Measurements from ENCODE around the gene PON2.

DNA sequence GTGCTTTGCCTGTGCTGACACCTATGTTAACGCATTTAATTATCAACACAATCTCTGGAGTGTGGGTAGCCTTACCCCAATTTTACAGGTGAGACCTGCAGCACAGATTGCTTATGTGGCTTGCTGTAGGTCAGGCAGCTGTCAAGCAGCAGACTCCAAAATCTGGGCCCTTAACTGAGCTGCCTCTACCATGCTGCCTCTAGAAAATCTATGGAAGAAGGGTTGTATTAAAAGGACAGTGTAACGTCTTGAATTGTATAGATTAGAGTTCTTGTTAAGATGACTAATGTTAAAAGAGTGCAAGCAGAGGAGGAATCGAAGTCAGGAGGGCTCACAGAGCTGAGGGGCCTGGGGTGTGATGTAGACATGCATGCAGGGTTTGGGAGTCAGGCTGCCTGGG is 37.4 kb downstream of the PON2 start:
- TF ChIP-seq, protein P1, sequence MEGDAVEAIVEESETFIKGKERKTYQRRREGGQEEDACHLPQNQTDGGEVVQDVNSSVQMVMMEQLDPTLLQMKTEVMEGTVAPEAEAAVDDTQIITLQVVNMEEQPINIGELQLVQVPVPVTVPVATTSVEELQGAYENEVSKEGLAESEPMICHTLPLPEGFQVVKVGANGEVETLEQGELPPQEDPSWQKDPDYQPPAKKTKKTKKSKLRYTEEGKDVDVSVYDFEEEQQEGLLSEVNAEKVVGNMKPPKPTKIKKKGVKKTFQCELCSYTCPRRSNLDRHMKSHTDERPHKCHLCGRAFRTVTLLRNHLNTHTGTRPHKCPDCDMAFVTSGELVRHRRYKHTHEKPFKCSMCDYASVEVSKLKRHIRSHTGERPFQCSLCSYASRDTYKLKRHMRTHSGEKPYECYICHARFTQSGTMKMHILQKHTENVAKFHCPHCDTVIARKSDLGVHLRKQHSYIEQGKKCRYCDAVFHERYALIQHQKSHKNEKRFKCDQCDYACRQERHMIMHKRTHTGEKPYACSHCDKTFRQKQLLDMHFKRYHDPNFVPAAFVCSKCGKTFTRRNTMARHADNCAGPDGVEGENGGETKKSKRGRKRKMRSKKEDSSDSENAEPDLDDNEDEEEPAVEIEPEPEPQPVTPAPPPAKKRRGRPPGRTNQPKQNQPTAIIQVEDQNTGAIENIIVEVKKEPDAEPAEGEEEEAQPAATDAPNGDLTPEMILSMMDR (IDR thresholded peaks at IDR 0.05), result no peak
- no peak for TF ChIP-seq POLR2A (IDR thresholded peaks at IDR 0.05)
